ENCODE results near the gene NAA60. TPM values are rescaled to one million over a fixed set of nuclear protein-coding genes. Genes with fewer than 3 reads are reported as not detected.

Gene NAA60
- total RNA-seq, 1 donor from 2014 or later, result 38.3 TPM

GRCh38 chr16:3528406-3528805 is 84.9 kb downstream of the NAA60 start:
- Mint-ChIP-seq H3K36me3 (ENCODE audit: low read depth) (peaks cover 35% of the 10 kb centered on the region), H3K27ac (peak overlapping the region; percentile 21), H3K9me3 (no peaks in the 10 kb centered on the region), H3K27me3 (ENCODE audit: insufficient read depth) (no peaks in the 10 kb centered on the region), H3K4me1 (ENCODE audit: low read depth) (peaks cover 8% of the 10 kb centered on the region), H3K4me3 (no peak overlapping the region)
- intact Hi-C loops (cut with micrococcal nuclease), result no loop called here
- DNase-seq (ENCODE audit: low spot score), result no peak

GRCh38 chr16:3529175-3529574 is 85.7 kb downstream of the NAA60 start:
- DNase-seq (ENCODE audit: low spot score), result no peak
- no peak overlapping the region for H3K27ac Mint-ChIP-seq
- H3K4me1 Mint-ChIP-seq (ENCODE audit: low read depth), result peaks cover 8% of the 10 kb centered on the region
- intact Hi-C loops (cut with micrococcal nuclease), result no loop called here
- H3K27me3 Mint-ChIP-seq (ENCODE audit: insufficient read depth), result no peaks in the 10 kb centered on the region
- no peak overlapping the region for H3K4me3 Mint-ChIP-seq
- H3K9me3 Mint-ChIP-seq, result no peaks in the 10 kb centered on the region
- peaks cover 42% of the 10 kb centered on the region for H3K36me3 Mint-ChIP-seq (ENCODE audit: low read depth)

- no peak overlapping the region for H3K27ac Mint-ChIP-seq
- no peaks in the 10 kb centered on the region for H3K27me3 Mint-ChIP-seq (ENCODE audit: insufficient read depth)
- H3K4me1 Mint-ChIP-seq (ENCODE audit: low read depth), result peaks cover 8% of the 10 kb centered on the region
- no peaks in the 10 kb centered on the region for H3K9me3 Mint-ChIP-seq
- H3K4me3 Mint-ChIP-seq, result no peak overlapping the region
- DNase-seq (ENCODE audit: low spot score), result no peak
- intact Hi-C loops (cut with micrococcal nuclease), result no loop called here
- peaks cover 40% of the 10 kb centered on the region for H3K36me3 Mint-ChIP-seq (ENCODE audit: low read depth)
These were observed 87.0 kb downstream of the NAA60 start for GRCh38 chr16:3530371-3530914.

- H3K4me1 Mint-ChIP-seq (ENCODE audit: low read depth), result peaks cover 7% of the 10 kb centered on the region
- DNase-seq (ENCODE audit: low spot score), result no peak
- H3K27ac Mint-ChIP-seq, result no peak overlapping the region
These were observed 89.3 kb downstream of the NAA60 start for GRCh38 chr16:3532741-3533140.

GRCh38 chr16:3534126-3534525 is 90.6 kb downstream of the NAA60 start:
- intact Hi-C loops (cut with micrococcal nuclease), result no loop called here
- H3K27ac Mint-ChIP-seq, result peak overlapping the region; percentile 4

More at GRCh38 chr16:3532741-3533140, 89.3 kb downstream of the NAA60 start:
- Mint-ChIP-seq H3K36me3 (ENCODE audit: low read depth) (peaks cover 43% of the 10 kb centered on the region), H3K9me3 (no peaks in the 10 kb centered on the region), H3K27me3 (ENCODE audit: insufficient read depth) (no peaks in the 10 kb centered on the region), H3K4me3 (no peak overlapping the region)
- intact Hi-C loops (cut with micrococcal nuclease), result no loop called here

GRCh38 chr16:3536271-3536731 is 92.8 kb downstream of the NAA60 start:
- no peak overlapping the region for H3K27ac Mint-ChIP-seq
- H3K4me1 Mint-ChIP-seq (ENCODE audit: low read depth), result no peaks in the 10 kb centered on the region
- no peaks in the 10 kb centered on the region for H3K27me3 Mint-ChIP-seq (ENCODE audit: insufficient read depth)
- peaks cover 38% of the 10 kb centered on the region for H3K36me3 Mint-ChIP-seq (ENCODE audit: low read depth)
- H3K4me3 Mint-ChIP-seq, result no peak overlapping the region
- DNase-seq (ENCODE audit: low spot score), result no peak
- H3K9me3 Mint-ChIP-seq, result no peaks in the 10 kb centered on the region
- intact Hi-C loops (cut with micrococcal nuclease), result no loop called here

More at GRCh38 chr16:3534126-3534525, 90.6 kb downstream of the NAA60 start:
- no peaks in the 10 kb centered on the region for H3K4me1 Mint-ChIP-seq (ENCODE audit: low read depth)
- H3K9me3 Mint-ChIP-seq, result no peaks in the 10 kb centered on the region
- no peaks in the 10 kb centered on the region for H3K27me3 Mint-ChIP-seq (ENCODE audit: insufficient read depth)
- H3K4me3 Mint-ChIP-seq, result no peak overlapping the region
- DNase-seq (ENCODE audit: low spot score), result no peak
- peaks cover 37% of the 10 kb centered on the region for H3K36me3 Mint-ChIP-seq (ENCODE audit: low read depth)

Other genes starting within 250 kb of the NAA60 start
- gene ZNF200, start 208.5 kb upstream of the NAA60 start, total RNA-seq, result 13.6 and 15.8 TPM in 2 replicates
- gene MEFV, start 187.0 kb upstream of the NAA60 start, total RNA-seq, result not detected in 2 replicates
- 25.5 and 27.8 TPM in 2 replicates for gene ZNF263, start 160.2 kb upstream of the NAA60 start, total RNA-seq
- 2.0 and 3.1 TPM in 2 replicates for gene TIGD7, start 138.2 kb upstream of the NAA60 start, total RNA-seq
- 26.5 and 27.6 TPM in 2 replicates for gene ZNF75A, start 138.2 kb upstream of the NAA60 start, total RNA-seq
- gene OR2C1, start 87.8 kb upstream of the NAA60 start, total RNA-seq, result not detected in 2 replicates
- 14.3 and 19.4 TPM in 2 replicates for gene ZSCAN32, start 42.7 kb upstream of the NAA60 start, total RNA-seq
- 9.9 and 10.6 TPM in 2 replicates for gene ZNF174, start 42.5 kb upstream of the NAA60 start, total RNA-seq
- gene ZNF597, start 176 bp upstream of the NAA60 start, total RNA-seq, result 2.6 TPM in 2 replicates
- gene C16orf90, start 51.8 kb downstream of the NAA60 start, total RNA-seq, result not detected in 2 replicates
- 20.0 and 21.2 TPM in 2 replicates for gene CLUAP1, start 57.3 kb downstream of the NAA60 start, total RNA-seq
- gene NLRC3, start 133.7 kb downstream of the NAA60 start, total RNA-seq, result 21.8 and 24.4 TPM in 2 replicates
- gene SLX4, start 167.9 kb downstream of the NAA60 start, total RNA-seq, result 10.3 and 10.8 TPM in 2 replicates
- gene DNASE1, start 211.0 kb downstream of the NAA60 start, total RNA-seq, result 10.0 and 12.5 TPM in 2 replicates

All from activated T-helper 1 cell treated with anti-CD3 and anti-CD28 coated beads, Interleukin-12 subunit alpha, Interleukin-12 subunit beta, Interleukin-2, Interleukin-4 antibody, amounts not matched to agents 30 ng/mL and 10 ng/mL and 1 ng/mL, durations not matched to agents 14 hours and 24 hours and 36 hours (primary cell).